HG02571 (cell line): ENCODE measurements around the gene FXYD6.

Experiments
- ATAC-seq: cut with Tn5 transposase; IDR thresholded peaks from one replicate; pipeline ENCODE4 v1.9.1; 2021; ENCODE audit warnings: mild to moderate bottlenecking, moderate library complexity; ENCODE audit not compliant: unreplicated experiment

FXYD6 gene

DNA sequence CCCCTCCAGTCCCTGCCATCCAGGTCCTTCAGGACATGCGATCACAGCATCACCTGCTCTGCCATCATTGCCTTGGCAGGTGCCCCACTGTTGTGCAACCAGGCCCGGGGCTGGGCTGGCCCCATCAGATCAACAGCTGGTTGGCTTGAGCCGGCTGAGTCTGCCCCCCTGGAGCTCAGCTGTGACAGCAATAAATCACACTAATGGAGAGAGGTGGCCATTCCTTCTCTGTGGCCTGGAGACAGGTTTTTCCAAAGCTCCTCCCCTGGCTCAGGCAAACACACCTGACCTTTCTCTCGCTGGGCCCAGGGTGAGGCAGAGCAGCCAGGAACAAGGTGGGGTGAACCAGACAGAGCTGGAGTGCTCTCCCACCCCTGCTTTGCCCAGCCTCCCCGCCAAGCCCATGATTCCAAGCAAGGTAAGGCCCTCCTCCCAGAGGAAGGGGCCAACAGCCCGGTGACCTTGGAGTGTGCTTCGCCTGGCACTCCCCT, 43.0 kb downstream of the FXYD6 start:
- ATAC-seq: no peak

DNA sequence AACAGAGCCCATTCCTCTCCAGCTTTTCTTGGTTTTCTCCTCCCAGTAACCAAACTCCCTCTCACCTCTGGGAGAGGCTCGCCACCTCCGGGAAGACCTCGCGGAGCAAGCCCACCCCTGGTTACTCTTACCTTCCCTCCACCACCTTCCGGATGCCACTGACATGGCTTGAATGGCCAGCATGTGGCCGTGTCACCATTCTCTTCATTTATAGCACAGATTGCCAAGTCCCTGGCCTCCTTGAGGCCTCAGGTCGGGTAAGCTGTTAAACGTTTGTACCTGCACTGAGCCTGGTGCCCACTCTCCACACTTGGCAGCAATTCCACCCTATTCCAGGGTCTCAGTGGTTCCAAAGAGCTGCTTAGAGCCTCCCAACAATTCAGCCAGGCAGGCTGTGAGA, 43.9 kb downstream of the FXYD6 start:
- no peak for ATAC-seq

DNA sequence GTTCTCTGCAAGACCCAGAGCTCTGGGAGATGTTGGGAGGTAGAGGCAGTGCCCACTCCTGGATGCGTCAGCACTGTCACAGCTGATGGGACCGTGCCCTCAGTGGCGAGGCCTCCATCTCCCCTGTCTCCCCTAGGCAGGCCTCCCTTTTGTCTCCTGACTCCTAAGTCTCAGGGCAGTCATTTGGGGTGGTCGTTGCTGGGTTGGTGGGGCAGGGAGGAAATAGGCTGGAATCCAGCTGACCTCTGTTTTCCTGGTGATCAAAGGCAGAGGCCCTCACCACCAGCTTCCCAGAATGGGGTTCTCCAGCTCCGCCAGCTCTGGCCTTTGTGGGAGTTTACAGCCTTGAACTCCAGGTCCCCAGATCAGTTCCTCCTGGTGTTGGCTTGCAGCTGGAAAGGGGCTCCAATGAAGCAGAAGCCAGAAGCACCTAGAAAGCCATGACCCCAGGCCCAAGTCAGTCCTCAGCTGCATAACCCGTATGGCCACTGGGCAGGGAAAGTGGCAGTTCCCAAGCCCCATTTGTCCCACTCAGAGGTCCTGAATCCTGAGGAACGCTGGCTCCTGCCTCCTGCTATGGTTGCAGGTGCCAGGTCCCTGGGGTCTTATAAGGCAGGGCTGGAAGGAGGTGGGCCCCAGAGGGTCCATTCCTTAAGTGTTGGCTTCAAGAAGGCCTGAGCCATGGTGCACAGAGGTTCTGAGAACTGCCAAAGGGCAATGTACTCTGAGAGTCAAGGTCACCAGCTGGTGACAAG, 44.6 kb downstream of the FXYD6 start:
- ATAC-seq: no peak

DNA sequence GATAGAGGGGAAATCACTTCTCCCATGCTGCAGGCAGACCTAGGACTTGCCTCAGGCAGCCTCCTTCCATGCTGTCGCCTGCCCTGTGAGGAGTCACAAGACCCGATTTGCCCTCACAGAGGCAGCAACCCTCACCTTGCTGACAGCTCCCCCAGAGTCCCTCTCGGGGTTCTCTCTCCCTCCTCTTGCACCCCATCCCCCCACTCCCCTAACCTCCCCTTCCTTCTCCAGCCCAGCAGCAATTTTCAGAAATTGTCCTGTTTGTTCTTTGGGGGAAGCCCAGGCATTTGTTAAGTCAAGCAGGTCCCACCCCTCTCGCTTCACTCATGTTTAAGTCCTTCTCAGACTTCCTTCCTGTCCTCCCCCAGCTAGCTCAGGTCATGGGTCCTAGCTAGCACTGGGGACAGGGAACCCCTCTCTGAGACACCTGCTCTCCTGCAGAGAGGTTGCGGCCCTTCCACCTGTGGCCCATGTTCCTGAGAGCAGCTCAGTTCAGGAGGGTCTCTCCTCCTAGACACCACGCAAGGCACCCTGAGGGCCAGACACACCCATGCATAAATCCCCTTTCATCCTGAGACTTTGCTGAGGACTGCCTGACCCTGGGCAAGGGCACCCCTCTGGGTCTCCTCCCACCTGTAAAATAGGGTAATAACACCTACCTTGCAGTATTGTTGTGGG, 45.6 kb downstream of the FXYD6 start:
- no peak for ATAC-seq

DNA sequence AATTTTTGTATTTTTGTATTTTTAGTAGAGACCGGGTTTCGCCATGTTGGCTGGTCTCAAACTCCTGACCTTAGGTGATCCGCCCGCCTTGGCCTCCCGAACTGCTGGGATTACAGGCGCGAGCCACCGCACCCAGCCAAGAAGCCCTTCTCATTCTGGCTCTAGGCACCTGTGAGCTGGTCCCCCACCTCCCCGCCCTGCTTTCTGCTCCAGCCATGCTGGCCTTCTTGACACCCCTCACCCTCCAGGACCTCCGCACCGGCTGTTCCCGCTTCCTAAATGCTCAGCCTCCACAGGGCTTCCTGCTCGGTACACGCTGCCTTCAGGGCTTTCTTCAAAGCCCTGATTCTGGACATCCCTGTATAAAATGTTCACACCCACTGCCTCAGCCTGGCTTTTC, 46.4 kb downstream of the FXYD6 start:
- ATAC-seq: no peak

DNA sequence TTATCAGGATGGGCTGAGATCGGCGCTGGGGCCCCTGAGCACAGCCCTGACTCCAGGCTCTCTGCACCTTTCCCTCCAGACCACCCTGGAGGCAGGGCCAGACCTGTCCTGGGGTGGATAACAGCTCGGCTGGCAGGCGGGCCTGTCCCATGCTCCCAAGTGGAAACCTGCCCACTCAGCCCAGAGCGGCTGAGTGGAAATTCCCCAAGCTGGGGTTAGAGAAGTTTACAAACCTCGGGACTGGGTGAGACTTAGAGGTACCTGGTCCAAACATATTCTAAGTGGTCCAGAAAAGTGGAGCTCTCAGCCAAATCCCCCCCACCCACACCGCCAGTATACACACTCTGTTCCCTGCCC, 47.1 kb downstream of the FXYD6 start:
- ATAC-seq: no peak

DNA sequence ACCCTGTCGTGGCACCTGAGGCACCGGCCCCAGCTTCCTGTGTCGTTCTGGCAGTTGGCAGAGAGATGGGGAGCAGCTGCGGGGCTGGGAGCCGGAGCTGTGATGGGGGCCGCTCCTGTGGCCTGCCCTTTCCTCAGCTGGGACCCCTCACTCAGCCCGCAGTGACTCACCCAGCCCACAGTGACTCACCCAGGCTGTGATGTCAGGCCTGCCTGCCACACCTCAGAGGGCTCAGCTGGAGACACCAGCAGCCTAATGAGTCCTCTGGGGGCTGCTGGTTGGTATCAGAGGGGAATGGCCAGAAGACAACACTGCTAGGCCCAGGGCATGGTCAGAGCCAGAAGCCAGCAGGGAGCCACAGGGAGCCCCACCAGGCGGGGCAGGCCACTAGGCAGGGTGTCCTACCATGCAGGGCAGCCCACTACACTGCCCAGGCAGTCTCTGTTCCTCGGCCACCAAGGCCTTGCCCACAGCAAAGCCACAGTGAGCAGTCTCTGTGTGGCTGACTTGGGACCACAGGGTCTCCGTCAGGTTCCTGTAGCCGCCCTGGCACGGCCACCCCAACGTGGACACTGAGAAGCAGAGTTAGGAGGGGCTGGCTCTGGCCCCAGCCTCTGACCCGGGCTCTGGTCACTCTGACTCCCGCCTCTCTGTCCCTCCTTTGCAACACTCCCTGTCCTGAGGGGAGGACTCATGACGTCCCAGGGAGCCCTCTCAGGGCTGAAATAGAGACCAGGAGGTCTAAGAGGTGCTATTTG, 47.7 kb downstream of the FXYD6 start:
- no peak for ATAC-seq

DNA sequence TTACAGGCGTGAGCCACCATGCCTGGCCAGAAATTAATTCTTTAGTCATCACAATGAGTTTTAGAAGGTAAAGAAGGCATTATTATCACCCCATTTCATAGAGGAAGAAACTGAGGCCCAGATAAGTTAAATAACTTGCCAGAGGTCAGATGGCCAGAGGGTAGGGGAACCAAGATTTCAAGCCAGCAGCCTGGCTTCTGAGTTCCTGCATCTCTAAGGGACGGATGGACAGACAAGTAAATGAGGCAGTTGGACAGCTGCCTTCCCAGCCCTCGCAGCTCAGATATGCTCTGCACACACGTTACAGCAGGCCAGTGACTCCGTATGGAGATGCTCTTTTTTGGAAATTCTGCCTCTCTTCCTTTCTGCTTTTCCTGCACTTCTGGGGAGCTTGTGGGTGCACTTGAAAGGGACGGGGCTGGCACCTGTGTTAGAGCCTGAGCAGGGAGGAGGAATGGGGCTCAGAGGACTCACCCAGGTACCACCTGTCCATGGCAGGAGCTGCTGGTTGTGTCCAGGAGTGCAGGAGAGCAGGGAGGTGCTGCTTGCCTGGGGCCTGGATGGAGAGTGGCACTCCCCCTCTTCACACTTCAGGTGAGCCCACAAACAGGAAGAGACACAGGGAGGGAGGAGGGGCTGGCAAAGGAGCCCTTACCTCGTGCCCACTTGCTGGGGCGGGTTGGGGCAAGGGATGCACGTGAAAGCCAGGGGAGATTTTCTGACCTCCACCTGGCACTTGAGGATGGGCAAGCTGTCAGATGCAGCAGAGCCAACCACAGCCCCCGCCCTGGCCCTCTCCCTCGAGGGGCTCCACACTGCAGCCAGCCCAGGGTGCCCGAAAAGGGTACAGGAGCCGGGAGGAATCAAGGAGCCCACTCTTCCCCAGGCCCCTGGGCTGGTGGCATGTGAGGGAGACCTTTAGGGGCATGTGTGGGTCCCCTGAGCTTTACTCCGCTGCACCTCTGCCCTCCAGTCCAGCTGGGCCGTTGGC, 48.6 kb downstream of the FXYD6 start:
- ATAC-seq: no peak

DNA sequence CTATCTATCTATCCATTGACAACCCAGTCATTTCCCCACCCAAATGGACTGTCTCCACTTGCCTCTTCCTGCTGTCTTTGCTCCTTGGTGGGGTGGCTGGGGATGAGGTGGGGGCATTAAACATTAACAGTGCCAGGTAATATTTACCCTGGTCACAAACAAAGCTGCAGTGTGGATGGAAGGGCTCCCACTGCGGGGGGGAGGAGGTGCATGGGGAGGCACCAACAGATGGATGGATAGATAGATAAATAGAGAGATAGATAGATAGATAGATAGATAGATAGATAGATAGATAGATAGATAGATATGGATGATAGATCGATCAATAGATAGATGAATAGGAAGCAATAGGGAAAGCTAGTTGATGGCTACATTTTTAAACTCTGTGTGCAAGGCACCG, 49.6 kb downstream of the FXYD6 start:
- ATAC-seq: no peak

DNA sequence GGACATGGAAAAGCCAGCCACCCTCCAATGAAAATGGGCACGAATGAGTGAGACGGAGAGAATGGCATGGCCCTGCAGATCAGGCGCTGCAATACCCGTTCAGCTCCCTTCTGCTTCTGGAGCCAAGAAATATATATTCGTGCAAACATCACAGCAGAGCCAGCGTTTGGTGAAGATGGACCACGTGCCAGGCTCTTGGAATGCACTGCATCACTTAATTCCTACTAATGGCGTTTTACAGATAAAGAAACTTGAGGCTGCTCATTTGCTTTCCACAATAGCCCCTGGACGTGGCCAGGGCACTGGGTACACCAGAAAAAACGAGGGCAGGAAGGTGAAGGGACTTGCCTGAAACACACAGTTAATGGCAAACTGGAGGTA, 50.3 kb downstream of the FXYD6 start:
- no peak for ATAC-seq

DNA sequence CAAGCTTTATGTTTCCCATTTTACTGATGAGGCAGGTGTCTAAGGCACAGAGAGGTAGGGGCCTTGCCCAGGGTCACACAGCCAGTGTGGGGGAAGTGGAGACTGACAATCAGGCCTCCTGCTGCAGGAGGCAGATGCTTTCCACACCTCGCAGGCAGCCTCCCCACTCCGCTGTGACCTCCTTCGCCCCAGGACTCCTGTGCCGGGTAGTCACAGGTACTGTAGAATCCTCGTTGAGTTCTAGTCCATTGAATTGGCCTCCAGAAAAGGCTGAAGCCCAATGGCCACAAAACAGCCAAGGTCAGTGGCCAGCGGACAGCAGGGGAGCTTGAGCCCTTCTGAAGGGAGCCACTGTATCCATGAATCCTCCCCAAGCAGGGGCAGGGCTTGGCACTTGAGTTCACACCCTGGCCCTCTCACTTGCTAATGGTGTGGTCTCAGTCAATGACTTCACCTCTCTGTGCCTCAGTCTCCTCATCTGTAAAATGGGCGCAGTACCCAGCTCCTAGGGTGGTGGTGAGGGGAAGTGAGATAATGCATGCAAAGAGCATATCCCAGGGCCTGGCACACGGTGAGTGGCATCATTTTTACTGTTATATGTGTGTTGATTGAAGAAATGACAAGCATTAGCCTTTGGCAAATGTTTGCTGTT, 50.8 kb downstream of the FXYD6 start:
- no peak for ATAC-seq

DNA sequence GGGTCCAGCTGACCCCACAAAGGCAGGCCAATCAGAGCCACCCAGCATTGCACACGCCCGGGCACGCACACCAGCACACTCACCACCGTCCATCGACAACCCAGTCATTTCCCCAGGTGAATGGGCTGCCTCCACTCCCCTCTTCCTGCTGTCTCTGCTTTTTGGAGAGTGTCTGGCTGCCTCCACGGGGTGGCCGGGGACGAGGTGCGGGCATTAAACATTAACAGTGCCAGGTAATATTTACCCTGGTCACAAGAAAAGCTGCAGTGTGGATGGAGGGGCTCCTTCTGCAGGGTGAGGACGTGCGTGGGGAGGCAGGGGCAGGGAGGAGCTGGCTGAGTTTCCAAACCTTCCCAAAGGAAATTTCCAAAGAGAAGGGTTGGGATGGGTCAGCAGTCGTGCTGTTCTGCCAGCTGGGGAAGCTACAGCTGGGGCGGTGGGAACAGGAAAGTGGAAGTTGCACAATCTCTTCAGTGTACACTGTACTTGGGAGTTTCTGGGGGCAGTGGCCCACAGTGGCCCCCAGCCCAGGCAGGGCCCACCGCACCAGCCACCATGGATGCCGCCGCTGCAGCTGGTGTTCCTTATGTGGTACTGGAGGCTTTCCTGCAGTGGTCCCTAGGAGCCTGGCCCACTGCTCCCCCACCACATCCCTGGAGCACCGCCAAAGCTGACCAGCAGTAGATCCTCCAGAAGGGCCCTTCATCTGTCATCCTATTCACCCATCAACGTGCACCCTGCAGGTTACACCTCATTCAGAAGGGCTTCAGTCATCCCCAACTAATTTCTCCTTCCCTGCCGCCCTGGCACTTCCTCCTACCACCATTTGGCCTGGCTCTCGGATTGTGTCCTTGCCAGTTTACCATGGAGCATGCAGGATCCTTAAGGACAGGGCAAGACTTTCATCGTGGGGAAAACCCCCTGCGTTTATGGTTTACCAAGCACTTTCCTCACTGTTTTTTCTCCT, 51.6 kb downstream of the FXYD6 start, which contains the start of gene FXYD2:
FXYD2 (minus strand) TSS at position 174 of the 967 bp plus-strand sequence; CDS start at position 108, 66 bp downstream.
- ATAC-seq: no peak

DNA sequence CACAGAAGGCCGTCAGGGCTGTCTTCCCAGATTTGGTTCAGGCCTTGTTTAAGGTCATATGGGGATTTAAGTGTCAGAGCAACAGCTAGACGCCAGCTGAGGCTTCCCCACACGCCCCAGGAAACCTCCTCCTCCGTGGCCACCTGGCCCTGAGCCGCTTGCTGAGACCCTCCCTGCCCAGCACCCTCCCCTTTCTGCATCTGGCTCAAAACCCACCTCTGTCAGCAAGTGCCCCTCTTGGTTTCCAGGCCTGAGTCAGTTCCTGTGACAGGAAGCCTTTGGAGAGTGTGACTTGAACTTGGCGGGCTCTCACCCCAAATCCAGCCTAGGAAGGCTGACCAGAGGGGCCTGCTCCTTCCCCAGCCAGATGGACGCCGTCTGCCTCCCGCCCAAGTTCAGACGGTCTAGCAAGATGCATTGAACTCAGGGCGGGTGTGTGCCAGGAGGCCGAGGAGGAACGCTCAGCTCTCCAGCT, 52.5 kb downstream of the FXYD6 start:
- ATAC-seq: no peak

DNA sequence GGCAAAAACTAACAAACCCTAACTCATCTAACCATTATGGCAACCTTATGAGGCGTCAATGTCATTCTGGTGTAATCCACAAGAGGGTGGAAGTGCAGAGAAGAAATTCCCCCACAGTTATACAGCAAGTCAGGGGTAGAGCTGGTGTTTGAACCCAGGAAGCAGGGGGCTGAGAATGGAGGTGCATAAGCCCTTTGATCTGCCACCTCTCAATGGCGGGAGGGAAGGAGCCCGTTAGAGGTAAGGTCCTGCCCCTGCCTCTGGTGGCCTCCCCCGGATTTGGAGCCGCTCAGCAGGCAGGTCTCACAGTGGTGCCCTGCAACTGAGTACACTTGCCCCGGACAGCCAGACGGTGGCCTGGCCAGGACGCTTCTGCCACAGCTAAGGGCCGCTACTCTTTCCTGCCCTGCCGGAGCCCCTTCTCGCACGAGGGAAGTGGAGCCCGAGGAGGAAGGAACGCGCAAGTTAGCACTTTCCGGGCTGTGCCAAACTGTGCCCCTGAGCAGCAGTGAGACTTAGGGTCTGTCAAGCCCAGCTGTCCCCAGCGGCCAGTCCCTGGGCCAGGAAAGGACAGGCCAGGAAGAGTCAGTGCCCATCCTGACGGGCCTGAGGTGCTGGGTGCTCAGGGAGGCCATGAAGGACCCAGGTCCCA, 53.0 kb downstream of the FXYD6 start:
- ATAC-seq: no peak

DNA sequence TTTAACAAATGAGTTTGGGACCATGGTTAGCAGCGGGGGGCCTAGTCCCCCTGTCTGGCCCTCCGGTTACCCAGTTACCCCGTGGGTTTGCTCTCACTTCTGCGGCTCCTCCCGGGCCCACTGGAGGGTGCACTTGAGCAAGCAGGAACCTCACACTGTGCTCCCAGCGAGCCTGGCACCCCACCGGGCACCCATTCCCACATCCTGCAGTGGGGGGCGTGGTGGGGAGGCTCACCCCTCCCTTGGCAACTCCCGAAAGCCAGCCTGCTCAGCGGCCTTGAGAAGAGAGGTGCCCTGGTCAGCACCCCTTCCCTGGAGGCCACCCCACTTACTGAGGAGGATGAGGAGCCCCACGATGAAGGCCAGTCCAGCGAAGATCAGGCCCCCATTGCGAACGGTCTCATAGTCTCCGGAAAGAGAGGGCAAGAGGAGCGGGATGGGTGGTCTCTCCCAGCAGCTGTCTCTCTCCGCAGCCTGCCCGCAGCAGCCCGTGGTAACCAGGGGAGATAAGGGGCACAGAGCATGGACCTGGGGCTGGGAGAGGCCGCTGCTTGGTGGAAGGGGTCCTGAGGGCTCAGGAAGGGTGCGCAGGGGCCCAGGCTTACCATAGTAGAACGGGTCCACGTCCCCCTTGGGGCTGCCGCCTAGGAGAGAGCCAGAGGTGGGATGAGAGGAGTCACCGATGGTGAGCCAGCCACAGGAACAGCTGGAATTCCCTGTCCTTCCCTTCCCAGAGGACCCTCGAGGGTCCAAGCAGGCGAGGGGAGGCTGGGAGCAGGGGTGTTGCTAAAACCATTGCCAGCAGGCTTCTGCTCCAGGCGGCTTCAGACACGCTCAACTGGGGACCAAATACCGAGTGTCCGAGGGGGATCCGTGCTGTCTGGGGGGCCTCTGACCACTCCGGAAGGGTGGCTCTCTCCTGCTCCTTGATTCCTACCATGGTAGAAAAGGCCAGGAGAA, 54.1 kb downstream of the FXYD6 start:
- no peak for ATAC-seq

DNA sequence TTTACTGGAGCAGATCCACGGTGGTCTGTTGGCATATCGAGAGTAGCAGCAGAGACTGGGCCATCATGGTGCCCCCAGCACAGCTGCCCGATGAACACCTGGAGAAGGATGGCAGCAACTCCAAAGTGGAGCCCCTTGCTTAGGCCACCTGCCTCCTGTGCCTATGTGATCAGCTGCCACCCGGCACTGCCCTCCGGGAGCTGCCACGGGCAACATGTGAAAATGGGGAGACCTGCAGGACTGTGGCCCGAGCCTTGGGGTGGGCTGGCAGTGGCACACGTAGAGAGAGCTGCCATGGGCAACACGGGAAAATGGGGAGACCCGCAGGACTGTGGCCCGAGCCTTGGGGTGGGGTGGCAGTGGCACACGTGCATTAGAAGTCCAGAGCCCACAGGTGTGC, 55.0 kb downstream of the FXYD6 start:
- no peak for ATAC-seq

DNA sequence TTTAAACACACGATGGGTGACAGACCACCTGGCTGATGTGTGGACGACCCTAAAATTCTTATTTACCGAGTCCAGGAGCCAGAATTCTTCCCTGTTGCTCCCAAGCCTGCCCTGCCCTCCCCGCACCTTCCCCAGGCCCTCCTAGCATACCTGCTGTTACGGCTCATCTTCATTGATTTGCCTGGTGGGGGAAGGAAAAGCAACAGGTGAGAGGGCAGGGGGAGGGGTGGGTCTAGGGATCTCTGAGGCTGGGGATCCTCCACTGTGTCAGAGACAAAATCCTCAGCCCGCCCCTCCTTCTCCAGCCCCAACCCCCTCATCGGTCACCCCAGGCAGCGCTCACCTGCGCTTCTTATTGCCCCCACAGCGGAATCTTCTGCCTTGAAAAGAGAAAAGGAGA, 55.9 kb downstream of the FXYD6 start:
- ATAC-seq: no peak
